Thoracic aorta (tissue), 2 donors: ENCODE measurements around the gene HNRNPH3. TPM values are rescaled to one million over a fixed set of nuclear protein-coding genes. Genes with fewer than 3 reads are reported as not detected.

Experiments
- ATAC-seq: fragments of 150-250 bp; one replicate; pipeline ENCODE4 v1.8.0; 2017; ENCODE audit warnings: low read depth; ENCODE audit not compliant: insufficient number of reproducible peaks, low FRiP score
- DNase-seq: peaks from one replicate; pipeline ENCODE4 v3.0.0-alpha.2; 2020; ENCODE audit warnings: low spot score
- H3K27ac ChIP-seq, 2 donors: fragments of 200-600 bp; sonication (generic); 1 replicate in 1 of 2; 2 replicates in 1 of 2; pipeline ENCODE4 v1.5.1; 2016; ENCODE audit warnings: mild to moderate bottlenecking in 2 of 2, moderate library complexity in 2 of 2
- H3K27me3 ChIP-seq: fragments of 200-600 bp; sonication (generic); replicated peaks from 2 replicates; pipeline ENCODE4 v1.6.0; 2016; ENCODE audit warnings: mild to moderate bottlenecking; ENCODE audit not compliant: insufficient read depth
- H3K36me3 ChIP-seq: fragments of 200-600 bp; sonication (generic); one replicate; pipeline ENCODE4 v1.5.1; 2016
- H3K4me1 ChIP-seq, 2 donors: fragments of 200-600 bp; sonication (generic); 1 replicate in 1 of 2; 2 replicates in 1 of 2; pipeline versions ENCODE4 v1.5.1 to v1.6.0; 2016; ENCODE audit warnings: low read depth in 2 of 2, mild to moderate bottlenecking in 1 of 2; ENCODE audit not compliant: control insufficient read depth in 1 of 2
- H3K4me3 ChIP-seq: fragments of 200-600 bp; sonication (generic); 2 replicates; pipeline ENCODE4 v1.5.1; 2016; ENCODE audit warnings: mild to moderate bottlenecking
- H3K9me3 ChIP-seq: fragments of 200-600 bp; sonication (generic); 2 replicates; pipeline ENCODE4 v1.5.1; 2016
- total RNA-seq, 2 donors: library from RNA; depleted of rRNA; stranded (reverse); fragments of >200 nt; gene quantifications; one replicate each; pipeline versions ENCODE4 v1.1.0 to v1.2.3, GENCODE V29; 2016
- TF ChIP-seq, protein P1 (sequence below): fragments of 200-600 bp; sonication (generic); IDR thresholded peaks from one replicate; pipeline ENCODE4 v1.5.1; 2019; ENCODE audit warnings: antibody characterized with exemption

Gene HNRNPH3
- total RNA-seq, 2 donors from 2014 or later = 47.1 to 68.7 TPM

DNA sequence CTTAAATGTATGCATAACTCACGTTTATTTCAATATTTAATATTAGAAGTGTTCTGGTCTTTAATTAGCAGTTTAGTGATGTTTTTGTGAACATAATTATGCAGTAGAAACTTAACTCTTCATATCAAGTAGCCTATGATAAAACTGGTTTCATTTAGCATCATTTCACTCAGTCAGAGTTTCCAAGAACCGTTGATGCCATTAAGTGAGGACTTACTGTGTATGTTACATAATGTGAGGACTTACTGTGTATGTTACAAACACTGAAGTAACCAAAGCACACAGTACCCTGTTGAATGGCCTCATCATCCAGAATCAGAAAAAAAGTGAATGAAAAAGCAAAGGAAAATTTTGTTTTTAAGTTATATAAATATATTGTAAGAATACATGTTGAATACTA is 33.7 kb downstream of the HNRNPH3 start:
- TF ChIP-seq, protein P1, sequence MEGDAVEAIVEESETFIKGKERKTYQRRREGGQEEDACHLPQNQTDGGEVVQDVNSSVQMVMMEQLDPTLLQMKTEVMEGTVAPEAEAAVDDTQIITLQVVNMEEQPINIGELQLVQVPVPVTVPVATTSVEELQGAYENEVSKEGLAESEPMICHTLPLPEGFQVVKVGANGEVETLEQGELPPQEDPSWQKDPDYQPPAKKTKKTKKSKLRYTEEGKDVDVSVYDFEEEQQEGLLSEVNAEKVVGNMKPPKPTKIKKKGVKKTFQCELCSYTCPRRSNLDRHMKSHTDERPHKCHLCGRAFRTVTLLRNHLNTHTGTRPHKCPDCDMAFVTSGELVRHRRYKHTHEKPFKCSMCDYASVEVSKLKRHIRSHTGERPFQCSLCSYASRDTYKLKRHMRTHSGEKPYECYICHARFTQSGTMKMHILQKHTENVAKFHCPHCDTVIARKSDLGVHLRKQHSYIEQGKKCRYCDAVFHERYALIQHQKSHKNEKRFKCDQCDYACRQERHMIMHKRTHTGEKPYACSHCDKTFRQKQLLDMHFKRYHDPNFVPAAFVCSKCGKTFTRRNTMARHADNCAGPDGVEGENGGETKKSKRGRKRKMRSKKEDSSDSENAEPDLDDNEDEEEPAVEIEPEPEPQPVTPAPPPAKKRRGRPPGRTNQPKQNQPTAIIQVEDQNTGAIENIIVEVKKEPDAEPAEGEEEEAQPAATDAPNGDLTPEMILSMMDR = no peak
- no peak overlapping the region for H3K4me3 ChIP-seq
- DNase-seq (no peak), ATAC-seq (no peak)
- no peaks in the 10 kb centered on the region for H3K27me3 ChIP-seq
- no peaks in the 10 kb centered on the region for H3K4me1 ChIP-seq
- H3K9me3 ChIP-seq = no peaks in the 10 kb centered on the region
- H3K36me3 ChIP-seq = peaks cover 18% of the 10 kb centered on the region
- H3K27ac ChIP-seq = no peak overlapping the region

DNA sequence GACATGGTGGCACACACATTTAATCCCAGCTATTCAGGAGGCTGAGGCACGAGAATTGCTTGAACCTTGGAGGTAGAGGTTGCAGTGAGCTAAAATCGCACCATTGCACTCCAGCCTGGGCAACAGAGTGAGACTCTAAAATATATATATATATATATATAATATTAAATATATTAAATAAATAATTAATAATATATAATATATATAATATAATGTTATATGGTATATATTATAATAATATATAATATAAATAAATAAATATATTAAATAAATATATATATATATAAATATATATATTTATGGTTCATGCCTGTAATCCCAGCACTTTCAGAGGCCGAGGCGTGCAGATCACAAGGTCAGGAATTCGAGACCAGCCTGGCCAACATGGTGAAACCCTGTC is 34.7 kb downstream of the HNRNPH3 start:
- H3K4me1 ChIP-seq = no peaks in the 10 kb centered on the region
- no peak overlapping the region for H3K4me3 ChIP-seq
- DNase-seq (no peak), ATAC-seq (no peak)
- no peaks in the 10 kb centered on the region for H3K9me3 ChIP-seq
- H3K27me3 ChIP-seq = no peaks in the 10 kb centered on the region
- TF ChIP-seq, protein P1 = no peak
- peaks cover 24% of the 10 kb centered on the region for H3K36me3 ChIP-seq
- no peak overlapping the region for H3K27ac ChIP-seq

DNA sequence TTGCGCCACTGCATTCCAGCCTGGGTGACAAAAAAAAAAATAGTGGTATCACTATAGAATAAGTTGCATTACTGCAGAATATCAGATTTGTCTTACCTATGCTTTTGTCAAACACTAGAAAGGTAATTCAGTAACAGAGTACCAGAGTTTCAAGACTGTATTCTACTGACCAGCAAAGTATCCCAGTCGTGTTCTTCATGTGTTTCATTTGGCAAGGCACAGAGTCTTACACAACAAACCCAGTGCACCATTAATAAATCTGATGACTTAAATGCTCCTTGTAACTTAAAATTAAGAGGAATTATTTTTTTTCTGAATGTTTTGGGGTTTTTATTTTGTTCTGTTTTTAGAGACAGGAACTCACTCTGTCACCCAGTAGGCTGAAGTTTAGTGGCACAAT is 35.3 kb downstream of the HNRNPH3 start:
- ATAC-seq (no peak), DNase-seq (no peak)
- H3K27me3 ChIP-seq = no peaks in the 10 kb centered on the region
- peaks cover 29% of the 10 kb centered on the region for H3K36me3 ChIP-seq
- no peak overlapping the region for H3K27ac ChIP-seq
- TF ChIP-seq, protein P1 = no peak
- no peak overlapping the region for H3K4me3 ChIP-seq
- H3K4me1 ChIP-seq = no peaks in the 10 kb centered on the region
- H3K9me3 ChIP-seq = peaks cover 5% of the 10 kb centered on the region

DNA sequence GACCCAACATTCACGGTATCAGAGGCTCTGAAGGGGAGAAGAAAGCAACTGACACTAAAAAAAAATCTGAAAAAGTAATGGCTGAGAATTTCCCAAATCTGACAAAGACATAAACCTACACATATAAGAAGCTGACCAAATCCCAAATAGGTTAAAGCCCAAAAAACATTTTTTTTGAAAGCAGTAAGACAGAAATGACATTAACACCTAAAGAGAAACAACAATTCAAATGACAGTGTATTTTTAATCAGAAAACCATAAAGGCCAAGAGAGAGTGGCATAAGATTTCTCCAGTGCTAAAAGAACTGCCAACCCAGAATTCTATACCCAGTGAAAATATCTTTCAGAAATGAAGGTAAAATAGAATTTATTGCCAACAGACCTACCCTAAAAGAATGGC is 39.7 kb downstream of the HNRNPH3 start:
- ATAC-seq = no peak
- no peak for DNase-seq
- H3K27ac ChIP-seq = no peak overlapping the region
- peaks cover 36% of the 10 kb centered on the region for H3K36me3 ChIP-seq
- H3K27me3 ChIP-seq = no peaks in the 10 kb centered on the region
- no peak overlapping the region for H3K4me3 ChIP-seq
- TF ChIP-seq, protein P1 = no peak
- H3K4me1 ChIP-seq = no peaks in the 10 kb centered on the region
- peaks cover 5% of the 10 kb centered on the region for H3K9me3 ChIP-seq

DNA sequence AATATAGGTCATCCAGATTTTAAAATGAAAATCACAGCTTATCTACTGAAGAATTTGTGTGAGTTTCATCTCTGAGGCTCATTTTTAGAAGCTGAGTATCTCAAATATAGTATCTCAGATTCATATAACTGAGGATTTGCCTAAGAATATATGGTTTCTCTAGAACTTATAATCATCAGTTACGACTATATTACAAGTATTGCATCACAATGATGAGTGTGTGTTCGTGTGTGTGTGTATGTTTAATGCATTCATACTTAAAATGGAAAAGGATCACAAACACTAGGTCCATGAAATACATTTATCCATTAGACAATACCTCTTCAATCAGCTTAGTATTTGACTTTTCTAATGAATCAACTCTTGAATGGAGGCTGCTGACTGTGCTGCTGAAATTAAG is 53.9 kb downstream of the HNRNPH3 start:
- Histone ChIP-seq H3K4me1 (no peaks in the 10 kb centered on the region), H3K36me3 (peaks cover 48% of the 10 kb centered on the region), H3K27me3 (no peaks in the 10 kb centered on the region), H3K4me3 (no peak overlapping the region), H3K27ac (no peak overlapping the region), H3K9me3 (no peaks in the 10 kb centered on the region)
- DNase-seq = no peak
- ATAC-seq = no peak
- TF ChIP-seq, protein P1 = no peak

Other genes starting within 250 kb of the HNRNPH3 start
- not detected for gene MYPN, start 222.6 kb upstream of the HNRNPH3 start, total RNA-seq
- gene ATOH7, start 100.0 kb upstream of the HNRNPH3 start, total RNA-seq = not detected
- gene PBLD, start 864 bp downstream of the HNRNPH3 start, total RNA-seq = 1 to 10 TPM; 8.0 to 9.5 TPM
- gene RUFY2, start 75.2 kb downstream of the HNRNPH3 start, total RNA-seq = 10 to 100 TPM; 27.5 to 44.0 TPM
- gene DNA2, start 139.9 kb downstream of the HNRNPH3 start, total RNA-seq = 1 to 10 TPM; 1.6 to 5.1 TPM
- 10 to 100 TPM; 16.9 to 26.2 TPM for gene SLC25A16, start 195.5 kb downstream of the HNRNPH3 start, total RNA-seq
- 1 to 10 TPM; 2.4 to 4.0 TPM for gene TET1, start 228.3 kb downstream of the HNRNPH3 start, total RNA-seq